ENCODE data around the gene ALKAL2.

- TF ChIP-seq CTCF (IDR thresholded peaks at IDR 0.05), result no peak
- TF ChIP-seq POLR2A (IDR thresholded peaks at IDR 0.05), result no peak
Observed at GRCh38 chr2:262117-262516, 25.8 kb downstream of the ALKAL2 start.
